GM19239 (cell line): ENCODE data around the gene HDC.

Experiments used
- DNase-seq: peaks from one replicate; pipeline ENCODE4 v3.0.0; 2011; ENCODE audit warnings: low spot score; ENCODE audit not compliant: insufficient read length
- FAIRE-seq: peaks from 2 replicates; lab custom pipeline; 2011; peaks lifted over from hg19 to GRCh38; lab: Jason Lieb, UNC

Gene HDC

DNA sequence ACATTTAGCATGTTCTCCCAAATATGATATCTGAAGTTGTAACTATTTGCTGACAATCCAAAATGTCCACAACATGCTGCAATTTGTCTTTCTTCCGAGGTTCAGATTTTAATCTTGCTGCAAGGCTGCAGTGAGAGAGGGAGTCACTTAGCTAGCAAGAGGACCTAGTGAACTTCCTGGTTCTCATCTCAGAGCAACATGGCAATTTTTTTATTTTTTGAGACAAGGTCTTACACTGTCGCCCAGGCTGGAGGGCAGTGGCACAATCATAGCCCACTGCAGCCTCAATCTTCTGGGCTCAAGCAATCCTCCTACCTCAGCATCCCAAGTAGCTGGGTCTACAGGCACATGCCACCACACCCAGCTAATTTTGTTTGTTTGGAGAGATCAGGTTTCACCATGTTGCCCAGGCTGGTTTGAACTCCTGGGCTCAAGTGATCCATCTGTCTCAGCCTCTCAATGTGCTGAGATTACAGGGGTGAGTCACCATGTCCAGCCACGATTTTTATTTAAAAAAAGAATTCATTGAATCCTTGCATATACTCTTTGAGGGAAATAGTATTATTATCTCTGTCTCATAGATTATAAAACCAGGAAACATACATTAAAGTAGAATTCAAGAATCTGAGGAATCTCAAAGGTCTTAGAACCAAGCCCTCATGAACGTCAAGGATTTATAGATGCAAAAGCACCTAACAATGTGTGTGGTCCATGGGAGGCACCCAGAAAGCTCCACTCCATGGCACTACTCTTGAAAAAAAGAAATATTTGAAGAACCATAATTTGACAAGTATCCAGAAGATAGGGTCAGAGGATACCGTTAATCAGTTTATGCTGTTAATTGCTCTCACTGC lies 9.1 kb downstream of the HDC start:
- DNase-seq (no peak), FAIRE-seq (no peak)

DNA sequence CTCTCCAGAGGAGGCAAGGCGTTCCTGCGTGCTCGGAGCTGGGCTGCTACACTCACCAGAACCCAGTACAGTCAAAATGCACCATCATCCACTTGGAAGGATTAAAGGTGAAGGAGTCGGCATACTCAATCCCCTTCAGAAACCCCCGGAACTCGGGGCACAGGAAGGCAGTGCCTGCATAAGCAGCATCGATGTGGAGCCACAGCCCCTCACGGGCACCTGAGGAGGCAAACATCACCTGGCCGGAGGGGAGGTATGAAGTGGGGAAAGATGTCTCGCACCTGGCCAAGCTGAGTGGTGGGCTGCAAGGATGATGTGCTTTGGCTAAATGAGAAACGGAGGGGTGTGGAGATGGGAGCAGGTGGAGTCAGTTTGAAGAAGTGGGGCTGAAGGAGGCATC lies 13.0 kb downstream of the HDC start:
- DNase-seq (no peak), FAIRE-seq (no peak)

DNA sequence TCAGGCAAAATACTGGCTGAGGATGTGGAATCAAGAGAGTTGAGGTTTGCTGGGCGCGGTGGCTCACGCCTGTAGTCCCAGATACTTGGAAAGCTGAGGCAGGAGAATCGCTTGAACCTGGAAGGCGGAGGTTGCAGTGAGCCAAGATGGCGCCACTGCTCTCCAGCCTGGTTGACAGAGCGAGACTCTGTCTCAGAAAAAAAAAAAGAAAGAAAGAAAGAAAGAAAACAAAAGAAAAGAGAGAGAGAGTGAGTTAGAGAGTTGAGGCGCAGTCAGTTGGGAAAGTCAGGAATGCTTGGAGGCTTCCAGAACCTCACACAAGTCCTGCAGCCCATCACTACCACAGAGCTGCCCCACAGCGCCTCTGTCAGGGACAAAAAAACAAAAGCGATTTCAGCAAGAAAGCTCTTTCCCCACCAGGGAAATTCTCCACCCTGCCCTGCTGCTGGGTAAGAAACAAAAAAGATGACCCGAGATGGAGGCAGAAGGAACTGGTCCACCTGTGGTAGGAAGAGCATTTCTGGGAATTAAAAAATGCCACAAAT lies 13.8 kb downstream of the HDC start:
- FAIRE-seq, result no peak
- no peak for DNase-seq

DNA sequence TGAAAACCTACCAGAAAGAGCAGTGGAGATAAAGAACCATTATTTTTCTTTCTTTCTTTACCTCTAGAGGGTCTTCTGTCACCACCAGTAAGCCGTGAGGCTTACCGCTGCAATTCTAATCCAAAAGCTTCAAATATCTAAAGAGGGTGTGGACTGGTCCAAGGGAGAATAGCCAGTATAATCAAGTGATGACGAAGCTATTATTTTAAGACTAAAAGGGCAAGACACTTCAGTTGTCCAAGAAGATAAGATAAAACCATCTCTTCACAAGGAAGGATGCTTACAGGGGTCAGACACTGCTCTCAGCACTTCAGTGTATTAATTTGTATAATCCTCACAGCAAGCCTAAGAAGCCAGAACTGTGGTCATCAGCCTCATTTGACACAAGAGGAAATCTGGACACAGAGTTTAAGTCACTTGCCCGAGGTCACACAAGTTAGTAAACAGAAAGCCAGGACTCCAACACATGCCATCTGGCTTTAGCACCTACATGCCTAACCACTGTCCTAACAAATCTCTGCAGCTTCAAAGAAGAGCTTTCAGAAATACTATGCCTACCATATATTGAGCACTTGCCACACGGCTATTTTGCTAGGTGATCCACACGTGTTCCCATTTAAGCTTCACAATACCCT lies 14.6 kb downstream of the HDC start:
- no peak for FAIRE-seq
- no peak for DNase-seq

DNA sequence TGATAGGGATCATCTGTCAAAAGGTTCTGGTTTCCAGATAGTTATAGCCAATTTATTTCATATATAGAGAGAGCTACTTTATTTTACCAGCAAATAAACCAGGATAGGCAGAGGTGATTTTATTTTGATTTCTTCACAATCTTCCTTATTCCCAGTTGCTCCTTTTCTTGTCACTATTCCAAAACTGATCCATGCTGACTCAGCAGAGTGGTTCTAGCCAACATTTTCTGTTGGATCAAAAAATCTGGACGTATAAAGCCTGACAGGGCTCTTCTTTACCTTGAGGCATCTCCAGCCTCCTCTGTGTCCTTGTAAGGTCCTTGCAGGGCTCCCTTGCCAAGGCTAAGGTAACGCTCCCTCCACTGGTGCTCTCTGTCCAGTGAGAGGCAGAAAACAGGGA lies 15.8 kb downstream of the HDC start:
- DNase-seq (no peak), FAIRE-seq (no peak)

DNA sequence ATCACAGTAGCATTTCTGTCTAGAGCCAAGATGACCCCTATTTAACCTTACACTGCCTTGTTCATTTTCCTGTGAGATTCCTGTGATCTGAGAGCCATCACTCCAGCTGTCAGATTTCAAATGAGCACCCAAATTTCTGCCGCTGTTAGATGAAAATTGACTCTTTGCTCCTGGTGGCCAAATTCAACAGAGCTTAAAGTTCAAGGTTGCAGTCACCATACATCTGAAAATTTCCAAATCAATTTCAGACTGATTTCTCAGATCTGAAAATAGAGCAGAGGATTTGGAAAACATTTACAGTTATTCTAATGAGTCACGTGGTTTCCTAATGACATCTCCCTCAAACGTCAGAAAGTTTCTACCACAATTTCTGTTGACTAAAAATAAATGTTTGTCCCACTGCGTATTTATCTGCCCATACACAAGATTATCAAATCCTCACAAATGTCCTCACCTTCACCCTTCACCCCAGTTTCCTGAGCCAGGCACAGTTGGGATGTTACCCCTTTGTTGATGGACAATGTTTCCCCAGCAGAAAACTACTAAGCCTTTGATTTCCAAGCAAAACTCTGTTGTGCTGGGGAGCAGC lies 16.4 kb downstream of the HDC start:
- no peak for FAIRE-seq
- no peak for DNase-seq

DNA sequence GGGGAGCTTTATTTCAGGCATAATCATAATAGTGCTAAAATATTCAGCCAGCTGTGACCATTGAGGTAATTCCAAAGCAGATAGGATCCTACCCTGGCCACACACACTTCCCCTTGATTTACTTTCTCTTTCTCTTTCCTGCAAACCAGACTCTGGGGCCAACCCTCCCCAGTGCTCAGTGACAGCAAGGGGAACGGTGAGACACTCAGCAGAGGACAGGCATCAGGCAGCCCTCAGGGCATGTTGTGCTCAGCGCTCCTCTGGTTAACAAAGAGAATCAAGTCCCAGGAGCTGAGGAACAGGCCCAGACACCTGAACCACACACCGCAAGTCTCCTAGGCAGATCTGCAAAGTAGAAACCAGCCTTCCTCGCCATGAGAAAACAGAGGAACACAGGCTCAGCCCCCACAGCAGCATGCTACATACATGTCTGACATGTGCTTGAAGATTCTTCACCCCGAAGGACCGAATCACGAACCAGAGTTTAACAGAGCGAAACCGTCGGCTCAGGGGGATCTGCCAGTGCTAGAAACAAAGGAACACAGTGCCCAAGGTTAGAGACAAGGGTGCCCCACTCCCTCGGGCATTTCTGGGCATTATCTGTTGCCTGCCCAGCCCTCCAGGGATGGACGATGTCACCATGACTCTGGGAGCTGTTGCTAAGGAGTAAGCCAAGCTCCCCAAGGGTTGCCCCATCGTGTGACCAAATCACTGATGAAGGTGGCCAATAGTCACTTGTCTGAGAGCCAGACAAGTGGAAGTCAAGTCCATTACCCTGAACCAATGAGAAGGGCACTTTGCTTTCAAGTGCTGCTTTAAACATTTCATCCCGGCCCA lies 17.5 kb downstream of the HDC start:
- FAIRE-seq, result peak; percentile 95
- peak; percentile 57 for DNase-seq

DNA sequence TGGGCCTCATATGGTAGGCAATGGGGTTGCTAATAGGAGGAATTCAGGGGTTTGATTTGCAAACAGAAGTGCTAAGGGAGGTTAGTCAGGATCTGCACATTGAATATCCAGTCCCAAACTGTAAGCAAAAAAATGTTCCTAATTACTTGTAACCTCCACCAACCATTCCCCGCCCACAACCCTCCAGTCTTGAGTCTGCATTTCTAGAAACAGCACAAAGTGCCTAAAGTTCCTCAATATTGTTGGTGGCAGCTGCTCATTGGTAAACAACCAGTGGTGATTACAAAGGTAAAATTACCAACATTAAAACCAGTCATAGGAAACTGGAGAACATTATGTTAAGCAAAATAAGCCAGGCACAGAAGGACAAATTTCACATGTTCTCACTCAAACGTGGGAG lies 18.9 kb downstream of the HDC start:
- peak; percentile 18 for FAIRE-seq
- DNase-seq, result no peak

DNA sequence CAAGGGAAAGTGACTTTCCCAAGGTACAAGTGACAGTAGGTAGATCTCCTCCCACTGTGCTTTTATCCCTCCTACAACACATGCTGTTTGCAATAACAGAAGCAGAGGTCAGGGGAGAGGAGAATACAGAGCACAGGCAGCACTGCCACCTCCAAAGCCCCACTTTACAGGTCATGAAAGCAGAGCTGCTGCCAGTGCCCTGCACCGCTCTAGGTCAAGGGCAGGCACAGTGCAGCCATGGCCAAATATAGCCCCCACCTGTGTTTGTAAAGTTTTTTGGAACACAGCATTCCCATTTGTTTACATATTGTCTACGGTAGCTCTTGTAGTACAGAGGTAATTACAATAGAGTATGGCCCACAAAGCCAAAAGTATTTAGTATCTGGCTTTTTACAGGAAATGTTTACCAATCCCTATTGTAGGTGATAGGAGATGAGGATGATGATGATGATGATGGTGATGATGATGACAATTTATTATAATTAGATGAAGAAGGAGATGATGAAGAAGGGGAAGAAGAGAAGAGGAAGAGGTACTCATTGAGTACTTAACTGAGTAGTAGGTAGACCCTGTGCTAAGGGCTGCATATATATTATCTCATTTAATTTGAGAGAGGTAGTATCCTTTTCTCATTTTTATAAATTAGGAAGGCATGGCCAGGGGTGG lies 20.4 kb downstream of the HDC start:
- FAIRE-seq (no peak), DNase-seq (no peak)

DNA sequence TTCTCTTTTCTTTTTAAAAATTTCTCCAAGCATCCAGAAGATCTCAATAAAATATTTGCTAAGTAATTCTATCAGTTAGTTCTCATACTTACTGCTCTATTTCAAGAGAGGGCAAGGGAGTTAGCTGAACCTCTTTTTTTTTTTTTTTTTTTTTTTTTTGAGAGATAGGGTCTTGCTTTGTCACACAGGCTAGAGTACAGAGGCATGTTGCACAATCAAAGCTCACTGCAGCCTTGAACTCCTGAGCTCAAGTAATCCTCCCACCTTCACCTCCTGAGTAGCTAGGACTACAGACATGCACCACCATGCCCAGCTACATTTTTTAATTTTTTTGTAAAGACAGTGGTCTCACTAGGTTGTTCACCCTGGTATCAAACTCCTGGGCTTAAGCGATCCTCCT lies 21.4 kb downstream of the HDC start:
- FAIRE-seq (no peak), DNase-seq (no peak)

DNA sequence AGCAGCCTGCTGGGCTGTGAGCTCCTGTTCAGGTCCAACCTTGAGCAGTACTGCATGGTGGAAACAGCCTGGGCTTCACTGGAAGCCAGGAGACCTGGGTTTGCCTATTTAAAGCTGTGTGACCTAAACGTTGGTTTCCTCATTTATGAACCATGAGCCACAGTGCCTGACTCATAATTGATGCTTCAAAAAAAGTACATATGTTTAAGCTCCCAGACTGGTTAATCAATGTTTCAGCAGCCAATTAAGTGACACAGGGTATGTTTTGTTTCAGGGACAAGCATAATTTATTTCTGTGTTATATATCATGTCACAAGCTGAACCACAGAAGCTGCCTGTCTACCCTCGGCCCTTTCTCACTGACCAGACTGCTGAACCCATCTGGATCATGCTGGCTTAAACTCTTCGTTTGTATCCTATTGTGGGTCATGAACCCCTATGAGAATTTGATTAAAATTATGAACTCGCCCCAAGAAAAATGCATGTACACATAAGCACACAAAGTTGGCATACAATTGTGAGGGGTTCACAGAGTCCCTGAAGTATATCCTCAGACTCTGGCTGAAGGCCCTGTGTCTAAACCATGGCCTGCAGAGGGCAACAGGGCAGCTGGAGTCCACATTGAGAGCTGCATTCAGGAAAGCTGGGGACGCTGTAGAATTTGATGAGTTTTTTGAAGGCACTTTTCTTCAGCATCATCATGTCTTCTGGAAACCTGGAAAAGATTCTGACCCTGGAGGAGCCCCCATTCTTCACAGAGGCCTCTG lies 23.7 kb downstream of the HDC start:
- no peak for FAIRE-seq
- no peak for DNase-seq

DNA sequence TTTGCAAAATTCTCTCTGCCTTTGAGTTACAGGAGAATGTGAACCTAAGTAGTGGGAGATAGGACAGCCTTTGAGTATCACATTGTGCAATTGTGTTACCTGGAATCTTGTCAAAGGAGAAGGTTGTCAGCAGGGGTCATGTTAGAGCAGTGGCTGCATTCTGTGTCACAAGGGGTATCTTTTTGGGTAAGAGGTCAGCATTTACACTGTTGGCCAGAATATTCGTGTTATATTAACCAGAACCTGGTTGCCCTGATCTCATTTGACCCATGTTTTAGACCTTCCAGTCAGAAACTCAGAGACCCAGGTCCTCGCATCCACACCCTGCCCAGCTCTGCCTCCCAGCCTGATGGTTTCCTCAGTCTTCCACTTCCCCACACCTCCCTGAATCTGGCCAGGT lies 27.3 kb downstream of the HDC start:
- DNase-seq, result no peak
- no peak for FAIRE-seq

DNA sequence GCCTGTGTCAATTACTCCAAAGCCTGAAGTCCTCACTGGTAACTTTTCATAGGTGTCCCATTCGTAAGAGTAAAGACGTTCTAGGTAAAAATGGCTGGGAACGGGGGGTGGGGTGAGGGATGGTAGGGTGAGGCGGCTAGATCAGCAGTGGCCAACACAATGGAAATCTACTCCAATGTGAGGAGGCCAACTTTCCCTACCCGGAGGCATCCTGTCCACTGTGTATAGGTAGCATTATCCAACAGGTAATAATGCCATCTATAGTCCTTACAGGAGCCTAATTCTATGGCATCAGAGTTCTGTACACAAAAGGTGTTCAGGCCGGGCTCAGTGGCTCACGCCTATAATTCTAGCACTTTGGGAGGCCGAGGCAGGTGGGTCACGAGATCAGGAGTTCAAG lies 29.1 kb downstream of the HDC start:
- FAIRE-seq, result no peak
- DNase-seq, result no peak

DNA sequence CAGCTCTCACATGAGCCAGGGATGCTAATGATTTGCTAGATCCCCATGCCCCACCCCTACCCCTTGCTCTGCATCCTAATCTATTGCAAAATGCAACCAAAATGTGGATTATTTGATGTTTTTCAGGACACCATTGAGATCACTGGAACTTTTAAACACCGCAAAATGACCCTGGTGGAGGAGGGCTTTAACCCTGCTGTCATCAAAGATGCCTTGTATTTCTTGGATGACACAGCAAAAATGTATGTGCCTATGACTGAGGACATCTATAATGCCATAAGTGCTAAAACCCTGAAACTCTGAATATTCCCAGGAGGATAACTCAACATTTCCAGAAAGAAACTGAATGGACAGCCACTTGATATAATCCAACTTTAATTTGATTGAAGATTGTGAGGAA lies 29.7 kb downstream of the HDC start:
- no peak for DNase-seq
- no peak for FAIRE-seq

DNA sequence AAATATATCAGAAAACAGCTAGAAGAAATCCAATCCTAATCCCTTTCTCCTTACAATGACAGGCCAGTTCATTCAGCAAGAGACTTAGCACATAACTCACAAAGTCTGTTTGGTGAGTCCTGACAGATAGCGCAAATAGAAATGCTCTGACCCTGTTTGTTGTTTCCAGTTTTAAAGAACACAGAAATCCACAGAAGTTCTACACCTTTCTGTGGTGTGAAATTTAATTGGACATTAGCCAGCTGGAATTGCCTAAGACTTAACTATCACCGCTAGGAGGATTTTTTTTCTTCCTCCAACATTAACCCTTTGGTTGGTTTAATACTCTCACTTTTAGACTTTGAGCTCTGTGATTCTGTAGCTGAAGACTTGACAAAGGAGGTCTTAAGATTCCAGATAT lies 30.8 kb downstream of the HDC start:
- FAIRE-seq (no peak), DNase-seq (no peak)

DNA sequence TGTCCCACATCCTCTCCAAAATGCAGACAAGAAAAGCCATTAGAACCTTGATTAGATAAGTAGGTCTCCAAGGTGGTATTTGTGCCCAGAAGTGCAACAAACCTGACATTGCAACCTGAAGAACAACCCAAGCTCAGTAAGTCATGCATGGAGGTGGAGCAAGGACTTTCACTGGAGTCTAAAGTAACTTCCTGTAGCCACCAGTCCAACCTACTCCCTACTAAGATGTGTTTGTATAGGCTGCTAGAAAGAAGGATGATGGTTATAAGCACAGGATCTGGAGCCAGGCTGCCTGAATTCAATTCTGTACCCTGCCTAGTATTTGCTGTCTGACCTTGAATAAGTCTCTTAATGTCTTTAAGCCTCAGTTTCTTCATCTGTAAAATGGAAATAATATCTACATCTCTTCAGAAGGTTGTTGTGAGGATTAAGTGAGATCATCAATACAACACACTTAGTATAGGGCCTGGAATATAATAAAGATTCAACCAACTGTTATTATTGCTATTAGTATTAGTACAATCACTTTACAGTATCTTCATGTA lies 32.3 kb downstream of the HDC start:
- FAIRE-seq, result no peak
- DNase-seq, result no peak

DNA sequence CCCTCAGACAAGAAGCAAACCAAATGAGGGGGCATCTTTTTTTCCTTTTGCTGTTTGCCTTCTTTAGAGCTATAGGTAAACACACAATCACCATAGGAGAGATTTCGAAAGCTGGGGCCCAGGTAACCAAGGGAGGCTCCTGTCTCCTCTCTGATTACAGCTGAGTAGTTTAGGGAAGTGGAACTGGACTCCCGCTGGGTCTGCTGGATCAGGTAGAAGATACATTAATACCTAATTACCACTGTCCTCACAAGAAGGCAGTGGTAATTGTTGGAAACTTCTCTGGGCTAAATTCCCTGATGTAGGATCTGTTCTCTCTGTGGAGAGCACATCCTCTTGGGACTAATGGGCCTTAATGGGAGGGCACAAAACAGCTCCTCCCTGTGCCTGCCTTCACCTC lies 32.7 kb downstream of the HDC start:
- DNase-seq (no peak), FAIRE-seq (no peak)

DNA sequence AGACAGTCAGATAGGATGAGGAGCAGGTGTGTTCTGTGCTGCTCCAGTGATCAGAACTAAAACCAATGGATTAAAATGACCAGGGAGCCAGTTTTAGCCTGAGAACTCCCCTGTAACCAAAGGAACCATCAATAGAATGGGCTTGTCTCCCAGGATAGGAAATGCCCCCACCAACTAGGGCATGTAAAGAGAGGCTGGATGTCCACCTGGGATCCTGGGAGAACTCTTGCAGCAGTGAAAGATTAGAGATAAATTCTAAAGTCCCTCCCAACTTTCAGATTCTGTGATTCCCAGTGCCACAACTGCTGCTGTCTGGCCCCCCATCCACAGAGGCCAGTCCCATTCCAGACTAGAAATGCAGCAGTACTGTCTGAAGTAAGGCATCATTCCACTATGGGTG lies 33.8 kb downstream of the HDC start:
- no peak for DNase-seq
- FAIRE-seq, result no peak

DNA sequence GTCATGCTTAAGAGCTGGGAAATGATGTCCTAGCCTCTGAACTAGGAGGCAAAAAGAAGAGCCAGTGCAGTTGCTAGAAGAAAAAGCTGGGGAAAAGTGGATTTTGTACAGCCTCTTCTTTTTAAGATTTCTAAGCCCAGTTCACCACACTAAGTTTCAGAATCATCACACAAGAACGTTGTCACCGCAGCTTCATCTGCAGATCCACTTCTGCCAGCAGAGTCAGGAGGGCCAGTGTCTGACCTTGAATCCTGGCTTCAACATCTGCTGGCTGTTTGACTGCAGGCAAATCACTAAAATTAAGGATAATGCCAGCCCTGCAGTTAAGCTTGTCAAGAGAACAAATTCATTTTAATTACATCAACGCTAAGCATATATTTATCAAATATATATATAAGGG lies 36.2 kb downstream of the HDC start:
- FAIRE-seq, result no peak
- DNase-seq, result no peak
